Measurements from ENCODE around the gene PAM16.
"Not testable (repeated sequence)": the region's sequence is repeated elsewhere in the genome, so short reads cannot be mapped to it uniquely, and the experiment has no call there.

PAM16 gene

DNA sequence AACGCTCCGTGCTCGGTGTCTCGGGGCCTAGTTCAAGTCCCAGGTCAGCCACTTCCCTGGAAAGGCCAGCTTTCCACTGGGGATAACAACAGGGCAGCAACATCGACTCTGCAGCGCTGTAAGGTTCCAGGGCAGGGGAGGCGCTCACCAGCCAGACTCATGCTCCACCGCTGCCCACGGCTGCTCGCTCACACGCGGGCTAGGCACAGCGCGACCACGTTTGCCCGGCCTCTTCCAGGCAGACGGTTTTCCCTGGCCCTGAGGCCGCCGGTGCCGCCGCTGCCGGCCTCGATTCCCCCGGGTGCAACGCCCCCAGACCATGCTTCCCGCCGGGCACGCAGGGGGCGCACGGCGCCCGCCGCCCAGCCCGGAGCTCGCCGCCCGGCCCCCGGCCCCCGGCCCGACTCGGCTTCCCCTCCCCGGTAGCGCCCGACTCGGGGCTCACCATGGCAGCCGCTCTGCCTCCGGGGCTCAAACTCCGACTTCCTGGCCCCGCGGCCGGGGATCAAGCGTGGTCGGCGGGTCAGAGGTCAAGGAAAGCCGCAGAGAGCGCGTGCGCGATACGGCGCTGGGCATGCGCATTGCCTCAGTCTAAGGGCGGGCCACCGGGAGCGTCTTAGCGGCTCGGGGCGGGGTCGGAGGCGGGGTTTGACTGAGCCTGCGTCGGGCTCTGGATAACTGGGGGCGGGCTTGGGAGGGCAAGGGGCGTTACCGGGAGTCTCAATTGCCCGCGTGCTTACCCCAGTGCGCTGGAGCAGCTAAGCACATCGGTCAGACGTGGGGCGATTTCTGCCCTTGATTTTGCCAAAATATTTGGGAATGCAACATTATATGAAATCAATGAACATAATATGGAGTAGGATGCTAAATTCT, at the start of gene PAM16:
PAM16 (minus strand) TSS at position 535 of the 873 bp plus-strand sequence; CDS start at position 448, 87 bp downstream.
- DNase-seq (ENCODE audit: low read depth), result peak; percentile 98

DNA sequence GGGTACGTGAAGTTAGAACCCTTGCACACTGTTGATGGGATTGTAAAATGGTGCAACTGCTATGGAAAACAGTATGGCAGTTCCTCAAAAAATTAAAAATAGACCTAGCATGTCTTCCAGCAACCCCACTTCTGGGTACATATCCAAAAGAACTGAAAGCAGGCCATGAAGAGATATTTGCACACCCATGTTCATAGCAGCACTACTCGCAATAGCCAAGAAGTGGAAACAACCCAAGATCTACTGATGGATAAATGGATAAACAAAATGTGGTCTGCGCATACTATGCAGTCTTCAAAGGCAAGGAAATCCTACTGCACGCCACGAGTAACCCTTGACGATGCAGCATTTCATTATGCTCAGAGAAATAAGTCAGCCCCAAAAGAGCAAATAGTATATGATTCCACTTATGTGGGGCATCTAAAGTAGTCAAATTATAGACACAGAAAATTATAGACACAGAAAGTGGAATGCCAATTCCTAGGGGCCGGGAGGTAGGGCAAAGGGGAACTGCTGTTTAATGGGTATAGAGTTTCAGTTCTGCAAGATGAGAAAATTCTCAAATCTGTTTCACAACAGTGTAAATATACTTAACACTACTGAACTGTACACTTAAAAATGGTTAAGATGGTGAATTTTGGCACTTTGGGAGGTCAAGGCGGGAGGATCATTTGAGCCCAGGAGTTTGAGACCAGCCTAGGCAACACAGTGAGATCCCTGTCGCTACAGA, 48.0 kb upstream of the PAM16 start:
- no peak for DNase-seq (ENCODE audit: low read depth)

DNA sequence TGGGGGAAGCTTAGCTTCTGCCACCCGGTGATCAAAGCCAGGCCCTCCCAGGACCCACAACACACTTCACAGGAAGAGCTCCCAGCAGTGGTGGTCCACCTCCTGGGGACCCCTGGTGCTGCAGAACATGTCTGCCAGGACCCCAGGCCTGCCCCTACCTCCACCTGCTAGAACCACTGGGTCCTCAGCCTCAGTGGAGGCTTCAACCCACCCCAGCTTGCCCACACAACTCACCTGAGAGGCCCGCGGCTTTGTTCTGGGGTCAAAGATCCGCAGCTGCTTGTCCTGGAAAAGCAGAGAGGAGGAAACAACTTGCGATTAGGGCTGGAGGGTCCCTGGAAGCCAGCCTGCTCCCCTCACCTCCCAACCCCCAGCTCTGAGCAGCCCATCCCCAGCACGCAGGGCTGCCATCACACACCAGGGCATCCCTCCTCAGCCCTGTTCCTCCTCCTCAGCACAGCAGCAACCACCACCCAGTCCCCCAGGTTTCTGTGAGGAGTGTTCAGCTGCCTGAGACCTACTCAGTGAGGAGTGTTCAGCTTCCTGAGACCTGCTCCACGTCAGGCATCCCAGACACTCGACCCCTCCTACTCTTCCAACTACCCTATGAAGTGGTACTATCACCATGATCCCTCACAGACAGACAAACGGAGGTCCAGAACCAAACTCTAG, 44.1 kb upstream of the PAM16 start:
- DNase-seq (ENCODE audit: low read depth), result no peak

DNA sequence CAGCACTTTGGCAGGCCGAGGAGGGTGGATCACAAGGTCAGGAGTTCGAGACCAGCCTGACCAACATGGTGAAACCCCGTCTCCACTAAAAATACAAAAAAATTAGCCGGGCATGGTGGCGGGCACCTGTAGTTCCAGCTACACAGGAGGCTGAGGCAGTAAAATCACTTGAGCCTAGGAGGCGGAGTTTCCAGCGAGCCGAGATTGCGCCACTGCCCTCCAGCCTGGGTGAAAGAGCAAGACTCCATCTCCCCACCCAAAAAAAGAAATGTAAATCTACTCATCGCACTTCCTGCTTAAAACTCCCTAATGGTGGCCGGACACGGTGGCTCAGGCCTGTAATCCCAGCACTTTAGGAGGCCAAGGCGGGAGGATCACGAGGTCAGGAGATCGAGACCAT, 42.7 kb upstream of the PAM16 start:
- DNase-seq (ENCODE audit: low read depth), result not testable (repeated sequence)

DNA sequence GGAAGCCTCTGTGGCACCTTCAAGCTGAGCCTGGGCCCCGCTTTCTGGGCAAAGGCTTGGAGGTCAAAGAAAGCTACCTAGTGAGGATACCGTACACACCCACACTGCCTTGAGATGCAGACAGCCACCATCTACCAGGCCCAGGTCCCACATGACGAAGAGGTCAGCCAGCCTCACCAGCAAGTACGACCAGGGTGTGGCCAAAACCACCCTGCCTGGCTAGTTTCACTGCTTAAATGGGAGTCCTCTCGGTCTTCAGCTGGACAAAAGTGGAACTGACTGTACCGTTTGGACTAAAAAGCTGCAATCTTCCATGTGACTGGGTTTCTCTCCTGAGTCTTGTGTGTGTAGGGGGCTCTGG, 42.1 kb upstream of the PAM16 start:
- DNase-seq (ENCODE audit: low read depth), result no peak

DNA sequence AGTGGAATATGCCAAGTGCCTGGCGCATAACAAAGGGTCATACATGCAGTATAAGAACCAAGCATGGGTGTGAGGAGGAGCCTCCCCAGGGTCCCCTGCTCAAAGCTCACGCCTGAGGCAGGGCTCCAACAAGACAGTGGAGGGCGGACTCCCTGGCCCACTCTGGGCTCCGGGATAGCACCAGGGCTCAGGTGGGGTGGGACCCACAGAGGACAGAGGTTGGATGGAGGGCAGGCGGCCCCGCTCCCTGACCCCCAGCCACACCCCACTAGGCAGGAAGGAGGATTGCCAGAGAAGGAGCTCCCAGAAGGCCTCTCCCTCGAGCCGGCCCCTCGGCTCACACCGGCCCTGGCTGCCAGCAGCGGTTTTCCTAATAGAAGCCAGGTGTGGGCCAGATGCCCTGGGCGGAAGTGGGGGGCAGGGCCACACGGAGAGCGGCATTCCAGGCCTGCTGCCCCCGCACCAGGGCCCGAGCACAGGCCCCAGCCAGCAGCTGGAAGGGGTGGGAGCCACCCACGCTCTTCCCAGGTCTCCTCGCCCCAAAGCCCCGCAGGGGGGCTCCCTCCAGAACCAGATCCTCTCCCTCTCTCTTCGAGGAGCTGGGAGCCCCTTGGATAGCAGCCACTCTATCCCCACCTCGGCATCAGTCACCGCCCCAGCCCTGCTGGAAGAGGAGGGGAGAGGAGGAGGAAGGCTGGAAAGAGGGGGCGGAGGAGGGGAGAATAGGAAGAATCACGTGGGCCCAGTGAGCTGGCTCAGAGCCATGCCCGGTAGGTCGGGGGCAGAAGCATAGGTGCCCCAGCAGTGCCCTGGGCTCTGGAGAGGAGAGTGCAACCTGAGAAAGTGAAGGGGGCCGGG, 41.5 kb upstream of the PAM16 start:
- no peak for DNase-seq (ENCODE audit: low read depth)

DNA sequence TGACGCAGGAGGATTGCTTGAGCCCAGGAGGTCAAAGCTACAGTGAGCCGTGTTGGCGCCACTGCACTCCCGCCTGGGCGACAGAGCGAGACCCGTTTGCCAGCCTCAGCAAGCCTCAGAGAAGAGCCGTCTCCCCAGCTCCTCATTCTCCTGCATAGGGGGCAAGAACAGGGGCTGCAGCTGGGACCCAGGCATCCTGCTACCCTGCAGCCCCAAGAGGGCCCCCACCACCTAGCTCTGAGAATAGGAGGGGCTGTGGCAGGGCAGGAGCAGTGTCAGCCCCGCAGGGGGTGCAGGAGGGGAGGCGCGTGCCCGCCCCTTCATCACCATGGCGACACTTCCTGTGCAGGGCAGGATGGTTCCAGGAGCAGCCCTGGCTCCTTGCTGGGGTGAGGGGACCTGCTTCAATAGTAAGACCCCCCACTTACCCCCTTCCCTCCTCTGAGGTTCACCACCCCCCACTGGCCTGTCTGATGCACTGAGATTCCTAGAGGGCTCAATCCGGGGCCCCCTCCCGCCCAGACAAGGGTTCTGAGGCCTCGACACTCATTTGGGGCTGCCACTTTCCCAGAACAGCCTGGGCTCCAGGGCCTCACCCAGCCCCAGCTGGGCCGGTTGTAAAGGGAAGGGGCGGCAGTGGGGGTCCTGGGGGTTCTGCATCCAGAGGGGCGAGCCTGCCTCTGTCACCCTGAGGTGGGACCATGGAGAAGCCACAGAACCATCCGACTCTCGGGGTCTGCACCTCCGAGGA, 40.7 kb upstream of the PAM16 start:
- DNase-seq (ENCODE audit: low read depth), result no peak

DNA sequence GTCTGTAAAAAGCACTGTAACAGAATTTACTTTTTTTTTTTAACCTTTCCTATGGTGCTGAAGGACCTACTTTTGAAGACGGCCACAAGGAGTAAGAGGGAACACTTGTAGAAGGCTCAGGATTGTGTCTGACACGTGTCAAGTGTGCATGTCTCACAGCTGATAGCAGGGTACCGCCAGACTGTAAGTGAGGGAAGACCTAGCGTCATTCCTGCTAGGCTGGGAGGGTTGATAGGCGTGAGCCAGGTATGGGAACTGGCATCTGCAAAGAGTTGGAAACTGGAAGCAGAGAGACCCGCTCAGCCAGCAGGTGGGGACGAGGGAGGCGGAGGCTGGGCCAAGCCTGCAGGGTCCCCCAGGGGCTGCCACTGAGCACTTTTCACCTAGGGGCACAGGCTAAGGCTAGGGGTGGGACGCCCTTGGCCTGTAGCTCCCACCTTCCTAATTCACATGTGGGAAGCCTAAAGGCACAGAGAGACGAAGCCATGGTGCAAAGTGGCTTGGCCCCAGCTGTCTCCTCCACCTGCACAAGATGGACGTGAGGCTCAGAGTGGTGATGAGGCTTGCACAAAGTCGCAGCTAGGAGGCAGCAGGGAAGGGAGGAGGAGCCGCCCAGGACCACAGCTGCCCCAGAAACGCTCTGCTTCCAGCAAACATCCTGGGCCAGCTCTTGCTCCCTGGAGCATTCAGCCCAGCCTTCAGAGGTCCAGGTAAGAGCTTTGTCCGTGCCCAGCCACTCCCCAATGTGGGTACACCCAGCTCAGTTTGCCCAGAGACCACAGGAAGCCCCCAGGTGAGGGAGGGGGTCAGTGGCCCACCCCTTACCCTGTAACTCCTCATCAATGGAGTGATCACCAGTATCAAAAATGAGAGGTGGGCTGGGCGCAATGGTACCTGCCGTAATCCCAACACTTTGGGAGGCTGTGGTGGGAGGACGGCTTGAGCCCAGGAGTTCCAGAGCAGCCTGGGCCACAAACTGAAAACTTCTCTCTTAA, 39.4 kb upstream of the PAM16 start:
- no peak for DNase-seq (ENCODE audit: low read depth)

DNA sequence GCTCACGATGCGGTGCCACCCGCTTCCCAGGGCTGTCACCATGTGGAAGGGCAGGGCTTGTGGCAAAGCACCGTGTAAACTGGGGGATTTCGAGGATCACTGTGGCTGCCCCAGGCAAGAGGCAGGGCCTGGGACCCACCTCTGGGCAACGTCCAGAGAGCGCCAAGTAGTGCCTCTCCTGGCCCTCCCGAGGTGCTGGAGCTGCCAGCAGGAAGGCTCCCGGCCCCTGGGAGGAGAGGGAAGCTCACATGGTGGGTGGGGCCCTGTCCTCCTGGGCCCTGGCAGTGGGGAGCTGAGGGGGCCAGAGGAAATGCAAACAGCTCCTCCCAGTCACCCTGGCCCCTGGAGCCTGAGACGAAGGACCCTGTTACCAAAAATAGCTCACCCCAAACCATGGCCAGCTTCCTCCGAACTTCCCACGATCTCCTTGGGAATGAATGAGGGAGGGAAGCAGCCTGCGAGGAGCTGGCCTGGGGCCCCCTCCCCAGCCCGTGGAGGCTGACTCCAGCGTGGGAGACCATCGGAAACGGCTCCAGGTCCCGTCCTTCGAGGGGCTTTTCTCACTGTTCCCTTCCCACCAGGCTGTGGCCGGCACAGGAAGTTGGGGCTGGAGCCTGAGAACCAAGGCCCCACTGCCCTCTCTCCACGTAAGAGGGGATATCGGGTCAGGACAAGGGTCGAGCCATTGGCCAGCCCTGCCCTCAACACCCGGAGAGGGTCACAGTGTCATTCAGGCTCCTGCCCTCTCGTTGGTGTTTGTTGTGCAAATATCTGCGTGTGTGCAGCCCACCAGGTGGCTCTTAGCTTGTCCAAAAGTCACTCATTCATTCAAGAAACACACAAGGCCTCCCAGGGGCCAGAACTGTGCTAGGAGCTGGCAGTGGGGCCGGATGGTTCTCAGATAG, 38.2 kb upstream of the PAM16 start:
- DNase-seq (ENCODE audit: low read depth), result no peak

DNA sequence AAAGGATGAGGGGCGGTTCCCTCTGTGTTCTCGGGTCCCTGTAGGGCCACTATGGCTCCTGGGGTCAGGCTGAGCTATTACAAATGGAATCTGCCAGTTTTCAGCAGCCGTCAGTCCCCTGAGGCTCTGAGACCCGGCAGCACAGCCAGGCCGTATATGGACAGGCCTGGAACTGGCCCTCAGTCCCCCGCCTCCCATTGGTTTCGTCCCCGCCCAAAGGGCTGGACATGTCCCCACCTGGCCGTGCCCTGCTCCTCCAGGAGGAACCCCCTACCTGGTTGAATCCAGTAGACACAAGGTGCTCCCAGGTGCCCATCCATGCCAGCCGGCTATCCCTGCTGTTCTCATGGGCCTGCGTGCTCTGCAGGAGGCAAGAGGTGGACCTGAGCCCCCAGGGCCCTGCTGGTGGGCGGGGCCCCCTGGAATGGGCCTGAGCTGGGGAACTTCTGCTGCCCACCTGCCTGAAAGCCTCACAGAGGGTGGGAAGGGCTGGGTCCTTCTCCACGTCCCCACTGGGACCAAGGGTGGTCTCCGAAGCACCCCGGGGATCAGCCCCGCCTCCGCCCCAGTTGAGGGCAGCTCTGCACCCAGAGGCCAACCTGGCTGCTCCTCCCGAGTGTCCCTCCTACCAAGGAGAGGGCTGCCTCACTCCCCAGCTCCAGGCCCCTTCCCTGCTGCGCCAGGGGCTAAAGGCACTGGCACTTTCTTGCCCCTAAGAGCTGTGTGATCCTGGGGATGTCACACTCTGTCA, 37.3 kb upstream of the PAM16 start:
- DNase-seq (ENCODE audit: low read depth), result no peak

DNA sequence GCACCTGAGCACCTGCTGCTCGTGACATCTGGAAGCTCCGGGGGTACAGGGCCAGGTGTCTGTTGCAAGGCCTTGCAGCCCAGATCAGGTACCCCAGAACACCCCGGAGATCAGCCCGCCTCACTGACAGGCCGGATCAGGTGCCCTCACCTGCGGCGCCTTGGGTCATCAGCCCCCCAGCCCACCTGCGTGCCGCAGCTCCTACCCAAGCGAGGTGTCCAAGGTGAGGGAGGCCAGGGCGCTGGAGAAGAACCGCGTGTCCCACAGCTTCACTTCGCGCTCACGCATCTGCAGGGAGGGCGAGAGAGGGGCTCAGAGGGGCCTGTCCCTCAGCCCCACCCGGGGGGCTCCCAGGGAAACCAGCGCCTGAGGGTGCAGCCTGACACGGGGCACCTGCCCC, 36.7 kb upstream of the PAM16 start:
- DNase-seq (ENCODE audit: low read depth), result no peak

DNA sequence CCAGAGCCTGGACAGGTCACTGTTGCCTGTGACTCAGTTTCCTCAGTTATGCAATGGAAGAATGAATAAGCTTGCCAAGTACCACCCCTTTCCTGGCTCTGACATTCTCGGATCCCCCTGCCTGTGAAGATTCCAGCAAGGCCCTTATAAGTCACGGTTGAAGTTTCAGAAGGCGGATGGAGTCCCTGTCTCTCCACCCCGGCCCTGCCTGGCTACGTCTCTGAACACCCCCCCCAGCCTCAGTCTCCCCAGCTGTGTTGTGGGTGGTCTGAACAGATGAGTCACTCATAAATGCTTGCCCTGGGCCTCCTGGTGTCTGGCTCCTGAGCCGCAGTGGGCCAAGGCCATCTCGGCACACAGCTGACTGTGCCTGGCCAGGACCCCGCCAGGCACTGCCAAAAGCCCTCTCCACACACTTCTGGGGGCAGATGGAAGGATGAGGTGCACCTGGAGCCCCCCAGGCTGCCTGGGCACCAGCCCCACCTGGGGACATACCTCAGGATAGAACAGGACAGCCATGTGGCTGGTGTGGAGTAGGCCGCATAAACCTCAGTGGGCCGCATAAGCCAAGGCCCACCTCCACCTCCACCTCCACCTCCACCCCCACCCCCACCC, 35.9 kb upstream of the PAM16 start:
- DNase-seq (ENCODE audit: low read depth), result no peak

DNA sequence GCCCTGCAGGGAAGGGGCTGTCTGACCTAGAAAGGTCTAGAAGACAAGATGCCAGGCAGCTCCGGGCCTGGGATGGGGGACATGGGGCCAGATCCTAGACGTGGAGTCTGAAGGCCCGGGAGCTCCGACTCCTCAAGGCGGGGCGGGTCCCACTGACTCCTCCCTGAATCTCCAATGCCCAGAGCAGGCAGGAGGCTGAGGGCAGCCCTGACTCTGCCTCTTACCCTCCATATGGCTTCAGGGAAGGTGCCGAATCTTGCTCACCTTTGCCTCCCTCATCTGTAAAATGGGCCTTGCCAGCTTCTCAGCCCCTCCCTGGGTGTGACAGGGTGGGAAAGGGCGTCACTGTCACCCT, 35.3 kb upstream of the PAM16 start:
- DNase-seq (ENCODE audit: low read depth), result no peak

DNA sequence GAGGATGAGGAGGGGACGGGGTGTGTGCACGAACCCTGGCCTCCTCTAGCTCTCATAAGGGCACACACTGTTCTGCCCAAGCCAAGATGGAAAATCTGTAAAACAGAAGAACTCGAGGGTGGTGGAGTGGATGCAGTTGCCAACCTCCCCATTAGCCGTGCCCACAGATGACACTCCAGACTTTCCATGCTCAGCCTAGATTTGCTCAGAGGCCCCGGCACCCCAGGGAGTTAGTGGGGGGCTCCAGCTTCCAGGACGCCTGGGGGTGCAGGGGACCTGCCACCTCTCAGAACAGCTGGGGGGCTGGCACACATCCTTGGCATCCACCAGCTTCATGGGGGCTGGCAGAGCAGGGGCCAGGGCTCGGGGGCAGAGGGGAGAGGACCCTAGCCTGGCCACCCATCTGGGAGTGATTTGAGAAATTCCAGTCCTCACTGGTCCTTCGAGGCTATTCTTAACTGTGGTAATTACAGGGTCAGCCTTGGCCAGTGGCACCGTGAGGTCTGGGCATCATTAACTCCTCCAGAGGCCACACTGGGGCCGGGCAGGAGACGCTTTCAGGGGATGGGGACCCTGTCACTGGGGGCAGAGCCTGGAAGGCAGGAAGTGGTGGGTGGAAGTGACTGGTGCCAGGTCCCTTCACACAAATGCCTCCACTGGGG, 34.8 kb upstream of the PAM16 start:
- DNase-seq (ENCODE audit: low read depth), result no peak

DNA sequence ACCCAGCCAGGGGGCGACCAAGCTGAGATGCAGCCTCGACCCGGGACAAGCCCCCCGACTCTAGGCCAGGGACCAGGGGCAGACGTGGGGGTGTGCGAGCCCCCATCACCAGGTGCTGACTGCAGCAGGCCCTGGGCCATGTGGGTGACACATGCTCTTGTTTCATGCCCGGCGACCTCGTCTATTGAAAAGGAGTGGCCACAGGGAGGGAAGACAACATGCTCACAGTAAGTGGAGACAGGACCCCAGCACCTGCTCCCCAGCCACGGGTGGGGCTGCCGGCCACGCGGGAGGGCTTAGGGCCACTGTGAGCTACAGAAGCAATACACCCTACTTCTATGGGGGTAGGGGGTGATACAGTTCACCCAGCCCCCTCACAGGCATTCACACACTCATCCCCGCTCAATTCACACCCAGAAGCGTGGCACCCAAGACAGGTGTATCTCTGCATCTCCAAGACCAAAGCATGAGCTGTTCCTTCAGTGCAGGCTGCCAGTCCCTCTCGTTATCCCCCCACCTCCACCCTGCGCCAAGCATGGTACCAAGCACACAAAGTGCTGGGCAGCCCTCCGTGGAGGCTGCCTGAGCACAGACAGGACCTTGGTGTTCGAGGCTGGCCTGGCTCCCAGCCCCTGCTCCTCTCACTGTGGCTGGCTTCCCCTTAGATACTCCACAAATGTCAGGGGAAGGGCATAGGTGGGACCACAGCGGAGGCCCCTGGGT, 34.1 kb upstream of the PAM16 start:
- DNase-seq (ENCODE audit: low read depth), result no peak

DNA sequence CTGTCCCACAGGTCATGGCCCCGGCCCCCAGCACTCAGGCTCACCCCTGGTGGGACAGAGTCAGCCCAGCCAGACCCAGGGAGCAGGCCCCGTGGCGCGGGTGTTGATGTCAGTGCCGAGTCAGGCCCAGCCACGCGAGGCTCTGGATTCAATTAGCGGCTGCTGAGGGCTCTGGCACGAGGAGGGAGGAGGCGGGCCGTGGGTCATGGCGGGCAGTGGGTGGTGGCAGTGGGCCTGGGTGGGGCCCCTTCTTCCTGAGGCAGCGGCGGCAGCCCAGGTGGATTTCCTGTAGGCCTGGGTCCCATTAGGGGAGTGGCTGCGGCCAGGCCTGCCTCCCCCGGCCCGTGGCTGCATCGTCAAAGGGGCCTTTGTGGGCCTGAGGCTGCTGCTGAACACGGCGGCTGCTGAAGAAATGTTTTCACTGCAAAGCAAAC, 33.4 kb upstream of the PAM16 start:
- DNase-seq (ENCODE audit: low read depth), result no peak

Data from activated T-helper 1 cell treated with Interleukin-2 at 50 U/mL for 16 hours (primary cell).